T1000 (cell line): ENCODE results near the gene BTRC.
"Not testable (repeated sequence)": the region's sequence is repeated elsewhere in the genome, so short reads cannot be mapped to it uniquely, and the experiment has no call there.

Experiments used
- DNase-seq: peaks from one replicate; lab custom pipeline; 2025; ENCODE audit warnings: mixed read lengths; lab: John Stamatoyannopoulos, UW

The BTRC gene

DNA sequence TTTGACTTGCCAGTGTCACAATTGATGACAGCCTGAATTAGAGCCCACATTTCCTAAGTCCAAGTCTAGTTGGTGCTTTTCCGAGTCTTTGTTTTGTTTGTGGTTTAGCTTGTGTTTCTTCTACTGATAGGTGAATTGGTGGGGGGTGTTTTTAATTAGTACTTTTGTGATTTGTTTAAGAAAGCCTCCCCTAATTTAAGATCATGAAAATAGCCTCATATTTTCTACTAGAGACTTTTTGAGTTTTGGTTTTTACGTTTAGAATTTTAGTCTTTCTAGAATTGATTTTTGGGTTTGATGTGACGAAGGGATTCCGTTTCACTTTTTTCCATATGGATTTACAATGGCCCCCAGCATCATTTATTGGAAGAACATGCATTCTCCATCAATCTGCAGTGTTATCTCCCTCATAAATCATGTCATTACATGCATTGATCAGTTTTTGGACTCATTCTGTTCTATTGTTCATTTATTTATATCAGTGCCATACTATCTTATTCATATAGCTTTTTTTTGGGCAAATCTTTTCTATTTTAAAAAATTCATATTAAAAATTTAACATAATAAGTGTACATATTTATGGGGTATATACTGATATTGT, 32.8 kb downstream of the BTRC start:
- no peak for DNase-seq

GRCh38 chr10:101388676-101389276, 34.8 kb downstream of the BTRC start:
- DNase-seq = no peak

DNA sequence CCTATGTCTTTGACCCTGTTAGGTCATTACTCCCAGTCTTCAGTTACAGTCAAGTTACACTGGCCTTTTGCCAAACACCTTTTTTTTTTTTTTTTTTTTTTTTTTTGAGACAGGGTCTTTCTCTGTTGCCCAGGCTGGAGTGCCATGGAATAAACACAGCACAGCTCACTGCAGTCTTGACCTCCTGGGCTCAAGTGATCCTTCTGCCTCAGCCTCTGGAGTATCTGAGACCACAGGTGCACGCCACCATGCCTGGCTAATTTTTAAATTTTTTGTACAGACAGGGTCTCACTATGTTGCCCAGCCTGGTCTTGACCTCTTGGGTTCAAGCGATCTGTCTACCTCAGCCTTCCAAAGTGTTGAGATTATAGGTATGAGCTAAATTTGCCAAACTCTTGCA, 35.6 kb downstream of the BTRC start:
- not testable (repeated sequence) for DNase-seq

DNA sequence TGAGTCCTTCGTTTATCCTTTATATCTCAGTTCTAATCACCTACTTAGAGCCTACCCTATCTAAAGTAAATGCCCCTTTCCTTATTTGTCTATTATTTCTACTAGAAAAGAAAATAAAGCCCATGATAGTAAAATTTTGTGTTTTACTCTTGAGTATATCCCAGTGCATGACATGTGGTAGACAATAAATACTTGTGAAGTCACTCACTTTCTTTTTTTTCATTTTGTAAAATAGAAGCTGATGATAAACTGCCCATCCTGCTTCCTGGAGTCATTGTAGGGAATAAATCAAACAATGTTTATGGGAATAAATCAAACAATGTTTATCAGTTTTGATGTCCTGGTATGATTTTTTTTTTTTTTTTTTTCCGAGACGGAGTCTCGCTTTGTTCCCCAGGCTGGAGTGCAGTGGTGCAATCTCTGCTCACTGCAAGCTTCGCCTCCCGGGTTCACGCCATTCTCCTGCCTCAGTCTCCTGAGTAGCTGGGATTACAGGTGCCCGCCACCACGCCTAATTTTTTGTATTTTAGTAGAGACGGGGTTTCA, 36.1 kb downstream of the BTRC start:
- no peak for DNase-seq

DNA sequence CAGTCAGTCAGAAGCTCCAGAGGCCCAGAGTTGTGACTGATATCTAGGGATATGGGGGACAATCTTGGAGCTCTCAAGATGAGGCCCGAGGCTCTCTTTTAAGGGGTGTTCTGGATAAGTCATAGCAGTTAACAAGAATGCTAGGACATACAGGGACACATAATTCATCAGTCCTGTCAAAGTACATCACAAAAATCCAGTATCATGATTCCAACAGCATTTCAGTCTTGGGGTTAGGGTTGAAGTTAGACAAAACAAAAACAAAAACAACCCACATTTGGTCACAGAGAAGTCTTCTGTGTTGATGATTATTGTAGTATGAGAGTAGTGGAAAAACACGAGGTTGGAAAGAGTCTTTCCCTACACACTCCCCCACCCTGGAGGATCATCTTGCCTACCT, 39.4 kb downstream of the BTRC start:
- DNase-seq = no peak

DNA sequence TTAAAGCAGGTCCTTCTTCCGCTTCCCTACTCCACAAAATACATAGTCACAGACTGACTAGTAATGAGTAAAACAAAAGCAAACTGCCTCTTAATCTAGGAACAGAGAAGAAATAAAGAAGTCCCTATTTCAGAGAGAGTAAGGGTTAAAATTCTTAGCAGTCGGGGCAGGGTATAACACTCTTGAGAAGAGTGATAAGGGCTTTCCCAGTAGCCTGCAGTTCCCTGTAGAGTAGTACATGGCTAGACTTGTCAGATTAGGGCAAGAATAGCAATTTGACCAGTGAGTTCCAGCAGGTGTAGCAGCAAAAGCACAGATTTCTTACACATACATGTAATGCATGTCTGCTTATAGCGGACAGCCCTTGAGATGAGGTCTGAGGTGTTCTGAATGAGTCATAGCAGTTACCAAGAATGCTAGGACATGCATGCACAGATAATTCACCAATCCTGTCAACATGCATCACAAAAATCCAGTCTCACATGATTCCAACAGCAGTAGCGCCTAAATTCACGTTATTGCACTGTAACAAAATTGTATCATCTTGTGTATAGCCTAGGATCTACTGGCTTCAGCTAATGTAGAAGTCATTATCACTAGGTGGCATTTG, 40.7 kb downstream of the BTRC start:
- DNase-seq = no peak

DNA sequence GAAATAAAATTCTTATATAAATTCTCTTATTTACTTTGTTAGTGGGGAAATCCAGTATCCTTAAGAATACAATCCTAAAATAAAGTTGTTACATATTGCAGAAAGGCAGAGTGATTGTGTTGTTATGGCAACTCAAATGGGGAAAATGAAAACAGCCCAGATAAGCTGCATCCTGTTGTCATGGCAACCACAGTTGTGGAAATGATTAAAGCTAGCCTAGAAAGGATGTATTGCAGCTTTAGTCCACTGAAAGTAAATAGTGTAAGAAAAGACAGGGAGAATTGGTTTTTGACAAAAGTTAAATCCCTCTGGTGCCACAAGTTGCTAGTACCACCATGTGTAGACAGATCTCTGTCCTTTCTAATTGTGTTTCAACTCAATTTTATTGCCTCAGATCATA, 43.2 kb downstream of the BTRC start:
- no peak for DNase-seq

- no peak for DNase-seq
Observed at GRCh38 chr10:101400585-101400984, 46.6 kb downstream of the BTRC start.

- no peak for DNase-seq
Observed at GRCh38 chr10:101402711-101403110, 48.7 kb downstream of the BTRC start.

DNA sequence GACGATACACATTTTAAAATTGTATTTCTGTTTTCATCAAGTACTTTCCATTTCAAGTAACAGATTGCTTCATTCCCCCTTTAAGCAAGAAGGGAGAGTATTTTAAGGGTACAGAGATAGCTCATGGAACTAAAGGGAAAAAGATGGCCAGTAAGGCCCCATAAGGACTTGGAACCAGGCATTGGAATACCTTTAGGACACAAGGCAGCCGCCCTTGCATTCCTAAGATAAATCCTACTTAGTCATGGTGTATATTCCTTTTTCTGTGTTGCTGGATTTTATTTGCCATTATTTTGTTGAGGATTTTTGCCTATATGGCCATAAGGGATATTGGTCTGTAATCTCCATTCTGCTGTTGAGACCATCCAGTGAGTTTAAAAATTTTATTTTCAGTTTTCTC, 49.2 kb downstream of the BTRC start:
- DNase-seq = no peak

GRCh38 chr10:101405001-101405400, 51.0 kb downstream of the BTRC start:
- no peak for DNase-seq

DNA sequence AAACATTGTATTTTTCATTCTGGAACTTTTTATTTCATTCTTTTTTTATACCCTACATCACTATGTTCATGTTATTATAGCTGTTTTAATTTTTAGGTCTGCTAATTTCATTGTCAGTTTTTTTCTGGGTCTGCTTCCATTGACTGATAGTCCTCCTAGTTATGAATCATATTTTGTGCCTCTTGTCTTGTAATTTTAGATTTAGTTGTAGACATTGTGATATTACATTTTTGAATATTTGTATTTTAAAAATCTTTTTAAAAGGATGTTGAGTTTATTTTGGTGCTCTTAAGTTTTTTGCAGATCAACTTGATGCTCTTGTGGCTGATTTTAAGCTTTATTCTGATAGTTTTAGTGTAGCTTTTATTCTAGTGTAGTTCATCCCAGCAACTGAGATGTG, 57.6 kb downstream of the BTRC start:
- DNase-seq = no peak

- DNase-seq = no peak
Observed at GRCh38 chr10:101414034-101414433, 60.1 kb downstream of the BTRC start.

DNA sequence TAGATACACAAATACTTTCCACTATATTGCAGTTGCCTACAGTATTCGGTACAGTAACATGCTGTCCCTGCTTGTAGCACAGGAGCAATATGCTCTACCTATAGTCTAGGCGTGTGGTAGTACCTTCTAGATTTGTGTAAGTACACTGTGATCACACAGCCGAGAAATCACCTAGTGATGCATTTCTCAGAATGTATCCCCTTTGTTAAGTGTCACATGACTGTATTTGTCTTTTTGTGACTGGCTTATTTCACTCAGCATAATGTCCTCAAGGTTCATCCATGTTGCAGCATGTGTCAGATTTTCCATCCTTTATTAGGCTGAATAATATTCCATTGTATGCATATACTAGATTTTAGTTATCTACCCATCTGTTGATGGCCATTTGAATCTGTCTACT, 61.9 kb downstream of the BTRC start:
- no peak for DNase-seq

GRCh38 chr10:101421967-101422366, 68.0 kb downstream of the BTRC start:
- DNase-seq = not testable (repeated sequence)

- no peak for DNase-seq
Observed at GRCh38 chr10:101425535-101425934, 71.6 kb downstream of the BTRC start.

- DNase-seq = no peak
Observed at GRCh38 chr10:101428036-101428435, 74.1 kb downstream of the BTRC start.

DNA sequence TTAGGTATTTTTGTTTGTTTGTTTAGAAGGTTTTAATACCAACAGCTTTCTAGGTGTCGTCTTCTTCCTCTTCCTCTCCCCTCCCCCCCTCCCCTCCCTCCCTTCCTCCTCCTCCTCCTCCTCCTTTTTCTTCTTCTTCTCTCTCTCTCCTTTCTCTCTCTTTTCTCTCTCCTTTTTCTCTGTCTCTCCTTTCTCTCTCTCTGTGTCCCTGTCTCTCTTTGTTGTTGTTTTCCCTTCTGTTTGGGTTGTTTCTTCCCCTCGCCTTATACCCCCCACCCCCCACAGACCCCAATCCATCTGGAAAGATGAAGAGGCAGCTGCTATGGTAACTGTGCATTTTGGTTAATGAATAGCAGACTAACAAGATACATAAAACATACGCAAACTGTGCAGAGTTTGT, 75.5 kb downstream of the BTRC start:
- DNase-seq = no peak

DNA sequence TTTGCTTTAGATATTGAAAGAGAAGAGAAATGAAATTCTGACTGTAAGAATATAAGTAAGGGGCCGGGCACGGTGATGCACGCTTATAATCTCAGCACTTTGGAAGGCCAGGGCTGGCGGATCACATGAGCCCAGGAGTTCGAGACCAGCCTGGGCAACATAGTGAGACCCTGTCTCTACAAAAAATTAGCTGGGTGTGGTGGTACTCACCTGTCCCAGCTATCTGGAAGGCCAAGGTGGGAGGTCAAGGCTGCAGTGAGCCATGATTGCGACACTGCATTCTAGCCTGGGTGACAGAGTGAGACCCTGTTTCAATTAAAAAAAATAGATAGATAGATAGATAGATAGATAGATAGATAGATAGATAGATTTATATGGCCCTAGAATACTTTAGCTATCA, 82.3 kb downstream of the BTRC start:
- no peak for DNase-seq

- no peak for DNase-seq
Observed at GRCh38 chr10:101438881-101439391, 85.0 kb downstream of the BTRC start.

- no peak for DNase-seq
Observed at GRCh38 chr10:101441541-101442455, 87.8 kb downstream of the BTRC start.

DNA sequence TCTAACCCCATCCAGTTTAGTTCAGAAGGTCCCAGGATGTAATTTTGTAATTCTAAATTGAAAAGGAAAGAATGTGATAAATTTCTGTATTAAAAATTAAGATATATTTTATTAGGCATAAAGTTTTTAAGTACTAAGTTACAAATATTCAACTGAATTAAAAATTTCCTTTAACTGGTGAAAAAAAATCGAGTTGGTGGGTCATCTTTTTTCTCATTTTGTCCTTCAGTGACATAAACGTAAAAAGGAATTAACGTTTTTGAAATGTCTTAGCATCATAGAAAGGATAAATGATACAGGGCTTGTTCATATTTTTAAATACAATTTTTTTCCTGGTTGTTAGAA, 88.5 kb downstream of the BTRC start:
- DNase-seq = no peak
